Stimulated activated CD8-positive, alpha-beta memory T cell treated with anti-CD3 and anti-CD28 coated beads, Interleukin-4, amount 100 ng/mL, for 4 hours (primary cell): ENCODE data around the gene EXOC4.
"Not testable (repeated sequence)": the region's sequence is repeated elsewhere in the genome, so short reads cannot be mapped to it uniquely, and the experiment has no call there.

Source experiments
- DNase-seq, 2 donors: peaks; one replicate each; pipeline ENCODE4 v3.0.0-alpha.2; 2020; ENCODE audit warnings: low read depth in 2 of 2, low spot score in 1 of 2

Gene EXOC4

DNA sequence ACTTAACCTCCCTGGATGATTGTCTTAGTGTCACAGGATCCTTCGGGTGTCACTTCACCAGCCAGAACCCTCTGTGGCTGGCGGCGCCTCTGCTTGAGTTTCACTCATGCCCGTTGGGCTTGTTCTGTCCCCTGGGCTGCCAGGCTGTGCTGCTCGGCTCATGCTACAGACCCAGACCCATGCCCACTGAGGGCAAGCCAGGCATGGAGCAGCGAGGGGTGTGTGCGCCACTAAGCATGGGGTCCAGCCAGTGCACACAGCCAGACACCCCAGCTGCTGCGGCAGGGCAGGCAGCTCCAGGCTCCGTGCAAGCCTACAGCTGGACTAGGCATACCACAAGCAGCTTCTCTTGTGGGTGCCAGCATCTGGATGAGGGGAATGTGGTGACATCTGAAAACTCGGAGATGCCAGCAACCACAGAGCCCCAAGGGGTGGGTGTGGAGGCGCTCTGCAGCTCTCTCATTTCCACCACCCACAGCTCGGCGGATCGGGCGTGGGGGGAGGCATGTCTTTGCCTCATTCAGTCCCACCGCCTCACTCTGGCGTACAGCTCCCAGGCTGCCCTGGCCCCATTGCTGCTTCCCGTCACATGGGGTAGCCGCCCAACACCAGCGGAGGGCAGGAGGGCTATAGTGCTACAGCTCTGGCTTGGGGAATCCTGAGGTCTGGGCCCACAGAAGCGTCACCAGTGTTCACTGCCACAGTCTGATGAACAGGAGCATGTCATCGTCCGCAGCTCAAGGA is 604.7 kb downstream of the EXOC4 start:
- no peak for DNase-seq

GRCh38 chr7:133858311-133858710 is 605.4 kb downstream of the EXOC4 start:
- DNase-seq = no peak

DNA sequence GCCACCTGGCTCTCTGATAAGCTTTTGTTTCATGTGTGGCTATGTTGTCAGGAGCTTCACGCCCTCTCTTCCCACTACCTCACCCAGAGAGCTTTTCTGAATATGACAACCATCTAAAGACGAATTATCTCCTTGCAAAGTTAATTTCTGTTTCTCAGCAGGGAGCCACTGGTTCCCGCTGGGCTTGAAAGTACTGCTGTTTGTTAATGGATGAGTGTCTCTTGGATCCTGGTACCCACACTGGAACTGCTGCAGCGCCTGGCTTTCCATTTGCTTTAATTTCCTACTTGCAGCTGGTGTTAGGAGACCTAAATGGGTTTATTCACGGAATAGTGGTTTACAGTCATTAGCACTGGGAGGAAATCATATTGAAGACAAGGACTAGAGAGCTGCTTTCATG is 606.4 kb downstream of the EXOC4 start:
- no peak for DNase-seq

- no peak for DNase-seq
Measured at GRCh38 chr7:133859871-133860450, 607.1 kb downstream of the EXOC4 start.

DNA sequence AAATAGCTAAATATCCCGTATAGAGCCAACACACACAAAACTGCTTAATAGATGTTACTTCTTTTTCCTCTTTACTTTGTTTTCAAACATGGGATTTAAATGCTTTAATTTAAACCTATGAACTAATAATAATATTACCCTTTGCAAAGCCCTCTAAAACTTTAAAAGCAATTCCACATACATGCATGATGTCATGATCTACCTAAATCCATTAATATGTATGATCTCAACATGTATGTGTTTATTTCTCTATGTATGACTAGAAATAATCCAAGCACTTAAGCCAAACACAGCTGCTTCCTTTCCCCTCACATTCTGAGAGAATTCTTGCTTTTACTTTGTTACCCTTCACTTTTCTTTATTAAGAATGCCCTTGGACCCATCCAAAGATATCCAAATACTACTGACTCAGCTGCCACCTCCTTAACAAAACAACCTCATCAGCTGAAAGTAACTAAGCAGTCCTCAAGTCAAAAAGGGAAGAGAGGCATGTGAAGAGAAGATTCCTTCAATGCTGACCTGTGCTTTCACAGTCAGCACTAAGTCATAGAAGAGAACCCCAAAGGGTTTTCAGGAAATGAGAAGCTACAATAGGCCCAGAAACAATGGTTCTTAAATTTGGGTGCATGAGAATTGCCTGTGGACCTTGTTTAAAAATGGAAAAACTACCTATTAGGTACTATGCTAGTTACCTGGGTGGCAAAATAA is 607.9 kb downstream of the EXOC4 start:
- no peak for DNase-seq

DNA sequence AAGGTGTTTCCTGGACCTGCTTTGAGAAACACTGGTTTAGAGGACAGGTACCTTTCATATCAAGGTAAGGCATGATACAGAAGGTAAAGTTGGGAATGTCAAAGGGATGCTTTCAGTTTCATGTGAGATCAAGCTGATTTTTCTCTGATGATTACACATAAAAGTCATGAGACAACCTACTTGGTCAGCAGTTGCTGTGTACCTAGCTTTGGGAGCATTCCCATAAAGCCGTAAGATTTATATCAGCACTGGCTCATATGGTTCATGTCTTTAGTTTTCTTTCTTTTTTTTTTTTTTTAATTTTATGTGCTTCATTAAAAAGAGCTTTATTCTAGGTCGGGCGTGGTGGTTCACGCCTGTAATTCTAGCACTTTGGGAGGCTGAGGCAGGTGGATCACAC is 609.0 kb downstream of the EXOC4 start:
- DNase-seq = no peak

GRCh38 chr7:133863362-133864061 is 610.6 kb downstream of the EXOC4 start:
- no peak for DNase-seq

- DNase-seq = no peak
Measured at GRCh38 chr7:133869556-133869955, 616.7 kb downstream of the EXOC4 start.

- DNase-seq = no peak
Measured at GRCh38 chr7:133871757-133872156, 618.9 kb downstream of the EXOC4 start.

- no peak for DNase-seq
Measured at GRCh38 chr7:133873187-133873586, 620.3 kb downstream of the EXOC4 start.

- no peak for DNase-seq
Measured at GRCh38 chr7:133873631-133874030, 620.8 kb downstream of the EXOC4 start.

- no peak for DNase-seq
Measured at GRCh38 chr7:133883591-133883990, 630.7 kb downstream of the EXOC4 start.

GRCh38 chr7:133885213-133885612 is 632.3 kb downstream of the EXOC4 start:
- DNase-seq = no peak

GRCh38 chr7:133886086-133886485 is 633.2 kb downstream of the EXOC4 start:
- DNase-seq = no peak

DNA sequence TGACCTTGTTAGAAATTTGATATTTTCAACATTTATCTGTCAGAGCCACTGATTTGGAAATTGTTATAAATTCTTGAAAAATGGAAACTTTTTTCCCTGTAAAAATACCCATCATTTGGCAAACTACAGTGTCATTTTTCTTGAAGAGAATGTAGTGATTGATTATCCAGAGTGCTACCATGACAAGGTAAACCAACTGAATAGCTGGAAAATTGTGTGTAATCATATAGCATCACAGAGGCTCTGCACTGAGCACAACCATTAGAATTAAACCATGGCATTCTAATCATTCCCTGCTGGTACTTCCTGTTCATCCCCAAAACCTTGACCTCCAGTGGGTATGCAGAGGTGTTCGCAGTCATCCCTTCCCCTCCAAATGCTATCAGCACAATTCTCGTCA is 633.9 kb downstream of the EXOC4 start:
- DNase-seq = no peak

GRCh38 chr7:133887459-133887858 is 634.6 kb downstream of the EXOC4 start:
- DNase-seq = no peak

DNA sequence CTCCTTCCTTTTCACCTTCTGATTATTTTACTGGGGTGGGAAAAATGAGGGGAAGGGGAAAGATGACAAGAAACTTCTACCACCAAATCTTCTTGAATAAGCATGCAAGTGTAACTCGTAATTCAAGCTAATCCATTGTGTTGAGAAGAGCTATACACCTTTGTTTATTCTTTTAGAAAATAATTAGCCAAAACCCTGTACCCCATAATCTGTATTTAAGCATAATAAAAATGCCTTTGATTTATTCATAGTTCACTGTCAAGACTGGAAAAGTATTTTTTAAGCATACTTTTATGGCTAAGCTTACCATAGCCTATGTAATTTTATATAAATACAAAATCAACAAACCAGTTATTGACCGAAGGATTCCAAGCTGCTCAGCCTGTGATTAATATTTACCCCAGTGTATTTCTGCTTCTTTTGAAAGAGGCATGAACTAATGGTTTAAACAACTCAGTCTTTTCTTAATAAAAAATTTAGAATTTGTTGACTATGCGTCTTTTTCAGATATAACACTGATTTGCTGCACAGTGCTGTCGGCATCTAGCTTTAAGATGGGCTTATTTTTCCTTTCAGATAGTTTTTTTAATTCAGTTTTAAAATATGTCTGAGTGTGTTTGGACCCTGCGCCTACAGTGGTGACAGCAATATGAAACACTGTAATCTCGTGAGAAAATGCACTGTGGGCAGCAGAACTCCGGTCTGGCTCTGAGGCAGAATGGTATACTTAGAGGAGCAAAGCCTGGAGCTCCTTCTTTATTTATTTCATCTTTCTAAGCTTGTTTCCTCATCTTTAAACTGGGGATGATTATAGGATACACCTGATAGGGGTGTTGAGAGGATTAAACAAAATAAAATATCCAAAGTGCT is 635.4 kb downstream of the EXOC4 start:
- DNase-seq = no peak

GRCh38 chr7:133904776-133905175 is 651.9 kb downstream of the EXOC4 start:
- no peak for DNase-seq

DNA sequence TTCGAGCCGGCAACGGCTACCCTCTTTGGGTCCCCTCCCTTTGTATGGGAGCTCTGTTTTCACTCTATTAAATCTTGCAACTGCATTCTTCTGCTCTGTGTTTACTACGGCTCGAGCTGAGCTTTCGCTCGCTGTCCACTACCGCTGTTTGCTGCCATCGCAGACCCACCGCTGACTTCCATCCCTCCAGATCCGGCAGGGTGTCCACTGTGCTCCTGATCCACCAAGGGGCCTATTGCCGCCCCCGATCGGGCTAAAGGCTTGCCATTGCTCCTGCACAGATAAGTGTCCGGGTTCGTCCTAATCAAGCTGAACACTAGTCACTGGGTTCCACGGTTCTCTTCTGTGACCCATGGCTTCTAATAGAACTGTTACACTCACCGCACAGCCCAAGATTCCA is 653.7 kb downstream of the EXOC4 start:
- not testable (repeated sequence) for DNase-seq

DNA sequence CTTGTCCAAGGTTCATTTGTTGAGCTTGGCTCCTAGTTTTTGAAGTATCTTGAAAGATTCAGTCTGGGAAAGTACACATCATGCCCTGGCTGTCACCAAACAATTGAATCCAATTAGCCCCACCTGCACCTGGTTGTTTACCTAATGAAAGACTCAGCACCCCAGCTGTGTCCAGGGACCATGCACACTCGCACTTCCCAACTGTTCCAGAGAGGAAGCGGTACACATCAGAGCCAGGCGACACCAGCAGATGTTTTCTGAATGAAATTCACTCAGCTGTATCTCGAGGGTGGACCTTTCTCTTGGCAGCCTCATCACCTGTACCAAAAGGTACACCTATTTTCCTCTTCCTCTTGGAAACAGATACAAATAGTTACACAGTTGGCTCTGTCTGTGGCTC is 657.9 kb downstream of the EXOC4 start:
- DNase-seq = no peak

- no peak for DNase-seq
Measured at GRCh38 chr7:133911724-133912123, 658.8 kb downstream of the EXOC4 start.
